ENCODE data around the gene PTPRD.

GRCh38 chr9:8301296-8301695, 2311.5 kb downstream of the PTPRD start:
- TF ChIP-seq CREB1 (CRISPR knock-in tag; IDR thresholded peaks at IDR 0.05; ENCODE audit: low read depth) = no peak
- no peak for TF ChIP-seq CTCF (conservative IDR thresholded peaks at IDR 0.05; ENCODE audit: low read depth in 2 of 2)
- no peak for TF ChIP-seq JUNB (IDR thresholded peaks at IDR 0.05; ENCODE audit: unreplicated experiment)
- no peak for TF ChIP-seq EZH2 (IDR thresholded peaks at IDR 0.05; ENCODE audit: low read depth, unreplicated experiment)
- no peak for TF ChIP-seq REST (IDR thresholded peaks at IDR 0.05; ENCODE audit: unreplicated experiment)
- no peak for TF ChIP-seq POLR2AphosphoS5 (IDR thresholded peaks at IDR 0.05; ENCODE audit: low read depth)
- no peak for TF ChIP-seq EZH2phosphoT487 (IDR thresholded peaks at IDR 0.05; ENCODE audit: unreplicated experiment)
- TF ChIP-seq NANOG (IDR thresholded peaks at IDR 0.05; ENCODE audit: borderline replicate concordance) = no peak
- no peak for TF ChIP-seq ETS1 (IDR thresholded peaks at IDR 0.05)
- TF ChIP-seq ZNF331 (CRISPR knock-in tag; IDR thresholded peaks at IDR 0.05; ENCODE audit: low read depth) = no peak
- no peak for TF ChIP-seq STAT1 (IDR thresholded peaks at IDR 0.05; ENCODE audit: unreplicated experiment)
- no peak for TF ChIP-seq ZNF114 (CRISPR knock-in tag; IDR thresholded peaks at IDR 0.05)
